Keratinocyte (primary cell): Measurements from ENCODE around the gene TNFAIP2.

ENCODE experiments used
- CTCF ChIP-seq, 3 experiments: IDR thresholded peaks in 1 of 3; conservative IDR thresholded peaks in 1 of 3; optimal IDR thresholded peaks in 1 of 3; 2 replicates in 2 of 3; 3 replicates in 1 of 3; pipeline versions ENCODE3 to v1.5.1; 2011; ENCODE audit warnings: low read length in 3 of 3, mild to moderate bottlenecking in 3 of 3, moderate library complexity in 2 of 3, control low read depth in 1 of 3, inconsistent platforms in 1 of 3; ENCODE audit not compliant: insufficient read depth in 2 of 3; ENCODE audit errors: extremely low read depth in 1 of 3
- EZH2 ChIP-seq: IDR thresholded peaks from one replicate; pipeline ENCODE4 v1.6.1; 2012; ENCODE audit warnings: inconsistent platforms, mild to moderate bottlenecking, low read length, moderate library complexity

DNA sequence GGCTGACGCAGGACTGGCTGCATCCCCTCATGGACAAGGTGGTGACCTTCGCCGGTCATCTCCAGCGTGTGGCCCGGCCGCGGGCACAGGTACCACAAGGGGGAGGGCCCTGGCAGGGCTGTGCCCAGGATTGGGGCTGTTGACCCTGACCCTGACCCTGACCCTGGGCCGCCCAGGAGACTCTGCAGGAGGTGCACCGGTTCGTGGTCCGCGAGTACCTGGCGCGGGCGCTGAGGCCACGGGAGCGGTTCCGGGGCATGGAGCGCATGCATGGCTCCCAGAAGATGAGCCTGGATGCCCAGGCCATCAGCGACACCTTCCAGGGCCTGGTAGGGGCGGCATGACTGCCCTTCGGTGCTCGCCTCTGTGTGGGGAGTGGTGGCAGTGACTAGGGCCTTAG lies 15.8 kb upstream of the TNFAIP2 start:
- no peak for TF ChIP-seq CTCF (optimal IDR thresholded peaks at IDR 0.05 in 1 of 3, IDR thresholded peaks at IDR 0.05 in 1 of 3, conservative IDR thresholded peaks at IDR 0.05 in 1 of 3; ENCODE audit: extremely low read depth in 1 of 3, insufficient read depth in 2 of 3, low read length in 3 of 3)
- no peak for TF ChIP-seq EZH2
